OCI-LY7 (cell line): Measurements from ENCODE around the gene MARK2. TPM values are rescaled to one million over a fixed set of nuclear protein-coding genes. Genes with fewer than 3 reads are reported as not detected.

Experiments
- BruUV-seq: library from RNA; stranded (reverse); fragments of 400-500 nt; replicated peaks from 2 replicates; lab custom pipeline; 2021; lab: Mats Ljungman, UMichigan
- CTCF ChIA-PET: fragments of 300-600 bp; sonication (Branson Sonifier 250); formaldehyde crosslinking; loops from one replicate; lab custom pipeline; 2022; ENCODE audit warnings: antibody characterized with exemption; ENCODE audit not compliant: unreplicated experiment; lab: Charles Lee
- POLR2A ChIA-PET: fragments of 300-600 bp; sonication (Branson Sonifier 250); formaldehyde crosslinking; loops from one replicate; lab custom pipeline; 2022; ENCODE audit warnings: antibody characterized with exemption; lab: Charles Lee
- DNase-seq: peaks from one replicate; pipeline ENCODE4 v3.0.0-alpha.2; 2015; ENCODE audit warnings: low spot score
- H2AFZ ChIP-seq: fragments of 200-600 bp; sonication (generic), shearing (Covaris generic); 2 replicates; pipeline ENCODE4 v1.6.1; 2014; ENCODE audit warnings: mild to moderate bottlenecking, antibody characterized with exemption, low read length, moderate library complexity
- H3K27ac ChIP-seq: fragments of 200-600 bp; sonication (generic); 2 replicates; pipeline ENCODE4 v1.5.1; 2014; ENCODE audit warnings: mixed run types, low read depth, mild to moderate bottlenecking, moderate library complexity, low read length, inconsistent platforms; ENCODE audit not compliant: poor library complexity, severe bottlenecking
- H3K36me3 ChIP-seq: fragments of 200-600 bp; sonication (generic); 2 replicates; pipeline ENCODE4 v1.6.1; 2014; ENCODE audit warnings: mild to moderate bottlenecking, antibody characterized with exemption, low read length, moderate library complexity, mixed read lengths; ENCODE audit not compliant: insufficient read depth
- H3K4me1 ChIP-seq: fragments of 200-600 bp; sonication (generic); 2 replicates; pipeline ENCODE4 v1.5.1; 2014; ENCODE audit warnings: mild to moderate bottlenecking, low read length; ENCODE audit not compliant: insufficient read depth, poor library complexity, severe bottlenecking
- H3K4me2 ChIP-seq: fragments of 200-600 bp; sonication (generic); 2 replicates; pipeline ENCODE4 v1.6.1; 2014; ENCODE audit warnings: mild to moderate bottlenecking, low read length
- H3K4me3 ChIP-seq: fragments of 200-600 bp; sonication (generic); 2 replicates; pipeline ENCODE4 v1.5.1; 2014; ENCODE audit warnings: mild to moderate bottlenecking, low read depth, low read length; ENCODE audit not compliant: poor library complexity, severe bottlenecking
- H3K79me2 ChIP-seq: fragments of 200-600 bp; sonication (generic); 2 replicates; pipeline ENCODE4 v1.6.1; 2016; ENCODE audit warnings: low read depth, mild to moderate bottlenecking, low read length, moderate library complexity, mixed read lengths; ENCODE audit not compliant: insufficient read depth
- H3K9me2 ChIP-seq: fragments of 200-600 bp; sonication (generic); 2 replicates; pipeline ENCODE4 v1.6.1; 2016; ENCODE audit warnings: mild to moderate bottlenecking, low read length, mixed read lengths; ENCODE audit not compliant: insufficient read depth
- H3K9me3 ChIP-seq: fragments of 200-600 bp; sonication (generic); 2 replicates; pipeline ENCODE4 v1.6.1; 2014; ENCODE audit warnings: mild to moderate bottlenecking, mixed run types, low read length, mixed read lengths
- H4K20me1 ChIP-seq: fragments of 200-600 bp; sonication (generic); 2 replicates; pipeline ENCODE4 v1.6.1; 2014; ENCODE audit warnings: mild to moderate bottlenecking, antibody characterized with exemption, low read length, moderate library complexity, mixed read lengths; ENCODE audit not compliant: insufficient read depth
- EZH2phosphoT487 ChIP-seq: fragments of 200-600 bp; sonication (generic); IDR thresholded peaks from 2 replicates; pipeline ENCODE4 v1.6.1; 2018; ENCODE audit warnings: low read depth, borderline replicate concordance, mild to moderate bottlenecking, mixed run types, antibody characterized with exemption, low read length, moderate library complexity, mixed read lengths
- intact Hi-C: fragments of 100-400 bp; cut with micrococcal nuclease; formaldehyde crosslinking; loops from one replicate; pipeline ENCODE4 v1.10.0; 2022; ENCODE audit not compliant: unreplicated experiment
- total RNA-seq, 2 experiments: library from RNA; depleted of rRNA in 1 of 2; stranded (reverse); fragments of >200 nt in 1 of 2; shearing (Covaris generic) in 1 of 2; gene quantifications; 2 replicates each; pipeline ENCODE4 v1.2.3, GENCODE V29; 2014 to 2022
- TF ChIP-seq, protein P1 (sequence below): fragments of 200-600 bp; sonication (generic); conservative IDR thresholded peaks from 2 replicates; pipeline ENCODE4 v1.5.1; 2014; ENCODE audit warnings: mild to moderate bottlenecking, antibody characterized with exemption, low read length, moderate library complexity, mixed read lengths

MARK2 gene
- total RNA-seq, 2 experiments from 2014 or later = 22.7 to 45.4 TPM

GRCh38 chr11:63793161-63793560 lies 45.7 kb upstream of the MARK2 start:
- H3K27ac ChIP-seq = no peak overlapping the region
- no peaks in the 10 kb centered on the region for H3K9me2 ChIP-seq
- H4K20me1 ChIP-seq = no peaks in the 10 kb centered on the region
- intact Hi-C loops = no loop called here
- DNase-seq = no peak
- H3K4me3 ChIP-seq = no peak overlapping the region
- H3K4me2 ChIP-seq = no peak overlapping the region
- no peaks in the 10 kb centered on the region for H3K79me2 ChIP-seq
- no peak overlapping the region for H2AFZ ChIP-seq
- no peaks in the 10 kb centered on the region for H3K36me3 ChIP-seq
- TF ChIP-seq, protein P1, sequence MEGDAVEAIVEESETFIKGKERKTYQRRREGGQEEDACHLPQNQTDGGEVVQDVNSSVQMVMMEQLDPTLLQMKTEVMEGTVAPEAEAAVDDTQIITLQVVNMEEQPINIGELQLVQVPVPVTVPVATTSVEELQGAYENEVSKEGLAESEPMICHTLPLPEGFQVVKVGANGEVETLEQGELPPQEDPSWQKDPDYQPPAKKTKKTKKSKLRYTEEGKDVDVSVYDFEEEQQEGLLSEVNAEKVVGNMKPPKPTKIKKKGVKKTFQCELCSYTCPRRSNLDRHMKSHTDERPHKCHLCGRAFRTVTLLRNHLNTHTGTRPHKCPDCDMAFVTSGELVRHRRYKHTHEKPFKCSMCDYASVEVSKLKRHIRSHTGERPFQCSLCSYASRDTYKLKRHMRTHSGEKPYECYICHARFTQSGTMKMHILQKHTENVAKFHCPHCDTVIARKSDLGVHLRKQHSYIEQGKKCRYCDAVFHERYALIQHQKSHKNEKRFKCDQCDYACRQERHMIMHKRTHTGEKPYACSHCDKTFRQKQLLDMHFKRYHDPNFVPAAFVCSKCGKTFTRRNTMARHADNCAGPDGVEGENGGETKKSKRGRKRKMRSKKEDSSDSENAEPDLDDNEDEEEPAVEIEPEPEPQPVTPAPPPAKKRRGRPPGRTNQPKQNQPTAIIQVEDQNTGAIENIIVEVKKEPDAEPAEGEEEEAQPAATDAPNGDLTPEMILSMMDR = no peak
- POLR2A ChIA-PET = no interaction called here
- H3K4me1 ChIP-seq = no peaks in the 10 kb centered on the region
- BruUV-seq = no TSS peak
- CTCF ChIA-PET = interaction anchor here (0.6 kb wide), 1 partner anchor 22 kb away, joined by 3 read pairs; no protein-coding TSS in a partner anchor
- 0 out of 2 replicates have a peak, but pooled peaks cover 6% of the 10 kb centered on the region for H3K9me3 ChIP-seq

DNA sequence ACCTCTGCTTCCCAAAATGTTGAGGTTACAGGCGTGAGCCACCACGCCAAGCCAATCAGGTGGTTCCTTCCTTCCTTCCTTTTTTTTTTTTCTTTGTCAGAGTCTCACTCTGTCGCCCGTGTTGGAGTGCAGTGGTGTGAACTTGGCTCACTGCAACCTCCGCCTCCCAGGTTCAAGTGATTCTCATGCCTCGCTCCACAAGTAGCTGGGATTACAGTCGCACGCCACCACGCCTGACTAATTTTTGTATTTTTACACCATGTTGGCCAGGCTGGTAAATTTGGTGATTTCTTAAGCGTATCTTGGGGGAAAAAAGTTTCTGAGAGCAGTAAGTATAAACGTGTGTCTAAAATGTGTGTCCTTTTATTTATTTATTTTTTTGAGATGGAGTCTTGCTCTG lies 43.8 kb upstream of the MARK2 start:
- Histone ChIP-seq H4K20me1 (no peaks in the 10 kb centered on the region), H3K9me2 (no peaks in the 10 kb centered on the region), H3K27ac (no peak overlapping the region), H3K4me3 (no peak overlapping the region), H2AFZ (no peak overlapping the region), H3K4me2 (no peak overlapping the region), H3K36me3 (no peaks in the 10 kb centered on the region), H3K4me1 (no peaks in the 10 kb centered on the region), H3K9me3 (0 out of 2 replicates have a peak, but pooled peaks cover 6% of the 10 kb centered on the region), H3K79me2 (no peaks in the 10 kb centered on the region)
- DNase-seq = no peak
- intact Hi-C loops = no loop called here
- POLR2A ChIA-PET = no interaction called here
- no TSS peak for BruUV-seq
- TF ChIP-seq, protein P1 = no peak
- no peak for TF ChIP-seq EZH2phosphoT487
- CTCF ChIA-PET = no interaction called here

DNA sequence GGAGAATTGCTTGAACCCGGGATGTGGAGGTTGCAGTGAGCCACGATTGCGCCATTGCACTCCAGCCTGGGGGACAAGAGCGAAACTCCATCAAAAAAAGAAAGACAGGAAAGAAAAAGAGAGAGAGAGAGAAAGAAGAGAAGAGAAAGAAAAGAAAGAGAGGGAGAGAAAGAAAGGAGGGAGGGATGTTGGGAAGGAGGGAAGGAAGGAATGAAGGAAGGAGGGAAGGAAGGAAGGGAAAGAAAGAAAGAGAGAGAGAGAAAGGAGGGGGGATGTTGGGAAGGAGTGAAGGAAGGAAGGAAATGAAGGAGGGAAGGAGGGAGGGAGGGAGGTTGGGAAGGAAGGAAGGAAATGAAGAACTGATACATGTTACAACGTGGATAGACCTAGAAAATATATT lies 38.0 kb upstream of the MARK2 start:
- Histone ChIP-seq H4K20me1 (no peaks in the 10 kb centered on the region), H3K9me3 (no peaks in the 10 kb centered on the region), H3K27ac (no peak overlapping the region), H3K79me2 (no peaks in the 10 kb centered on the region), H3K4me2 (no peak overlapping the region), H3K4me3 (no peak overlapping the region), H3K36me3 (no peaks in the 10 kb centered on the region), H2AFZ (no peak overlapping the region), H3K9me2 (no peaks in the 10 kb centered on the region), H3K4me1 (no peaks in the 10 kb centered on the region)
- BruUV-seq = no TSS peak
- DNase-seq = no peak
- TF ChIP-seq EZH2phosphoT487 = no peak
- TF ChIP-seq, protein P1 = no peak
- ChIA-PET CTCF (no interaction called here), POLR2A (no interaction called here)
- intact Hi-C loops = no loop called here
